ACC112 (cell line): Measurements from ENCODE around the gene NDRG4.
"Not testable (repeated sequence)": the region's sequence is repeated elsewhere in the genome, so short reads cannot be mapped to it uniquely, and the experiment has no call there.

Experiments used
- H2AFZ ChIP-seq: fragments of 200-600 bp; sonication (generic); one replicate; pipeline ENCODE4 v1.6.0; 2017; ENCODE audit warnings: antibody characterized with exemption, low read length; ENCODE audit not compliant: unreplicated experiment
- H3K27ac ChIP-seq: fragments of 200-600 bp; sonication (generic); 2 replicates; pipeline ENCODE4 v1.5.1; 2014; ENCODE audit warnings: low read depth, mild to moderate bottlenecking, antibody characterized with exemption, low read length, moderate library complexity
- H3K27me3 ChIP-seq: fragments of 200-600 bp; sonication (generic); 2 replicates; pipeline ENCODE4 v1.6.1; 2014; ENCODE audit warnings: mild to moderate bottlenecking, antibody characterized with exemption, low read length, moderate library complexity, mixed read lengths; ENCODE audit not compliant: insufficient read depth
- H3K36me3 ChIP-seq: fragments of 200-600 bp; sonication (generic); 2 replicates; pipeline ENCODE4 v1.6.1; 2016; ENCODE audit warnings: mild to moderate bottlenecking, antibody characterized with exemption, low read length, moderate library complexity, mixed read lengths; ENCODE audit not compliant: insufficient read depth
- H3K4me1 ChIP-seq: fragments of 200-600 bp; sonication (generic); one replicate; pipeline ENCODE4 v1.6.1; 2016; ENCODE audit warnings: low read length, mixed read lengths; ENCODE audit not compliant: insufficient read depth, unreplicated experiment, control insufficient read depth
- H3K4me3 ChIP-seq: fragments of 200-600 bp; sonication (generic); 2 replicates; pipeline ENCODE4 v1.5.1; 2014; ENCODE audit warnings: mild to moderate bottlenecking, low read depth, low read length
- H3K79me2 ChIP-seq: fragments of 200-600 bp; sonication (generic); one replicate; pipeline ENCODE4 v1.6.0; 2016; ENCODE audit warnings: low read length; ENCODE audit not compliant: control insufficient read depth, unreplicated experiment, insufficient read depth

NDRG4 gene

GRCh38 chr16:58481931-58482330, 18.0 kb upstream of the NDRG4 start:
- H3K4me1 ChIP-seq, result no peaks in the 10 kb centered on the region
- no peaks in the 10 kb centered on the region for H3K79me2 ChIP-seq
- H3K27me3 ChIP-seq, result peaks cover 4% of the 10 kb centered on the region
- no peak overlapping the region for H3K4me3 ChIP-seq
- no peak overlapping the region for H2AFZ ChIP-seq
- no peaks in the 10 kb centered on the region for H3K36me3 ChIP-seq
- H3K27ac ChIP-seq, result no peak overlapping the region

GRCh38 chr16:58485184-58485887, 14.6 kb upstream of the NDRG4 start:
- Histone ChIP-seq H3K27me3 (no peaks in the 10 kb centered on the region; the same call in 1 of the 2 replicates), H3K79me2 (no peaks in the 10 kb centered on the region), H3K4me3 (no peak overlapping the region), H3K36me3 (no peaks in the 10 kb centered on the region), H3K4me1 (no peaks in the 10 kb centered on the region), H2AFZ (no peak overlapping the region), H3K27ac (no peak overlapping the region)

GRCh38 chr16:58487566-58488351, 12.2 kb upstream of the NDRG4 start:
- Histone ChIP-seq H3K4me1 (no peaks in the 10 kb centered on the region), H3K79me2 (no peaks in the 10 kb centered on the region), H3K36me3 (no peaks in the 10 kb centered on the region), H3K27ac (no peak overlapping the region), H2AFZ (no peak overlapping the region), H3K4me3 (no peak overlapping the region), H3K27me3 (no peaks in the 10 kb centered on the region; the same call in 1 of the 2 replicates)

- Histone ChIP-seq H3K4me1 (no peaks in the 10 kb centered on the region), H2AFZ (no peak overlapping the region), H3K27ac (no peak overlapping the region), H3K4me3 (no peak overlapping the region), H3K36me3 (no peaks in the 10 kb centered on the region), H3K27me3 (no peaks in the 10 kb centered on the region; the same call in 1 of the 2 replicates), H3K79me2 (no peaks in the 10 kb centered on the region)
Measured at GRCh38 chr16:58488531-58488930, 11.4 kb upstream of the NDRG4 start.

- Histone ChIP-seq H3K27ac (no peak overlapping the region), H3K36me3 (no peaks in the 10 kb centered on the region), H3K4me1 (no peaks in the 10 kb centered on the region), H3K79me2 (no peaks in the 10 kb centered on the region), H3K27me3 (no peaks in the 10 kb centered on the region), H2AFZ (no peak overlapping the region), H3K4me3 (no peak overlapping the region)
Measured at GRCh38 chr16:58490065-58490464, 9.9 kb upstream of the NDRG4 start.

GRCh38 chr16:58490539-58490938, 9.4 kb upstream of the NDRG4 start:
- not testable (repeated sequence) for H3K27ac ChIP-seq, H3K36me3 ChIP-seq, H3K4me3 ChIP-seq, H2AFZ ChIP-seq, H3K27me3 ChIP-seq, H3K4me1 ChIP-seq, H3K79me2 ChIP-seq

- H3K27me3 ChIP-seq, result no peaks in the 10 kb centered on the region
- no peak overlapping the region for H2AFZ ChIP-seq
- H3K4me1 ChIP-seq, result peaks cover 8% of the 10 kb centered on the region
- no peaks in the 10 kb centered on the region for H3K36me3 ChIP-seq
- H3K79me2 ChIP-seq, result no peaks in the 10 kb centered on the region
- H3K27ac ChIP-seq, result no peak overlapping the region
- H3K4me3 ChIP-seq, result no peak overlapping the region
Measured at GRCh38 chr16:58492066-58492465, 7.9 kb upstream of the NDRG4 start.

- no peaks in the 10 kb centered on the region for H3K36me3 ChIP-seq
Measured at GRCh38 chr16:58492735-58493134, 7.2 kb upstream of the NDRG4 start.

GRCh38 chr16:58493756-58494431, 6.0 kb upstream of the NDRG4 start:
- Histone ChIP-seq H2AFZ (no peak overlapping the region), H3K36me3 (no peaks in the 10 kb centered on the region), H3K27ac (no peak overlapping the region), H3K4me1 (peaks cover 8% of the 10 kb centered on the region), H3K4me3 (no peak overlapping the region), H3K79me2 (no peaks in the 10 kb centered on the region), H3K27me3 (no peaks in the 10 kb centered on the region)

More at GRCh38 chr16:58492735-58493134, 7.2 kb upstream of the NDRG4 start:
- no peaks in the 10 kb centered on the region for H3K79me2 ChIP-seq
- H3K27ac ChIP-seq, result no peak overlapping the region
- H3K4me3 ChIP-seq, result no peak overlapping the region
- peaks cover 8% of the 10 kb centered on the region for H3K4me1 ChIP-seq
- no peaks in the 10 kb centered on the region for H3K27me3 ChIP-seq
- H2AFZ ChIP-seq, result no peak overlapping the region

GRCh38 chr16:58494981-58495520, 4.9 kb upstream of the NDRG4 start:
- H3K27ac ChIP-seq, result peak overlapping the region; percentile 90
- H3K4me1 ChIP-seq, result peaks cover 8% of the 10 kb centered on the region
- no peaks in the 10 kb centered on the region for H3K27me3 ChIP-seq
- no peaks in the 10 kb centered on the region for H3K36me3 ChIP-seq
- peak overlapping the region; percentile 64 for H3K4me3 ChIP-seq
- no peaks in the 10 kb centered on the region for H3K79me2 ChIP-seq
- H2AFZ ChIP-seq, result peak overlapping the region; percentile 90
